Measurements from ENCODE around the gene IL17RD.

The IL17RD gene

DNA sequence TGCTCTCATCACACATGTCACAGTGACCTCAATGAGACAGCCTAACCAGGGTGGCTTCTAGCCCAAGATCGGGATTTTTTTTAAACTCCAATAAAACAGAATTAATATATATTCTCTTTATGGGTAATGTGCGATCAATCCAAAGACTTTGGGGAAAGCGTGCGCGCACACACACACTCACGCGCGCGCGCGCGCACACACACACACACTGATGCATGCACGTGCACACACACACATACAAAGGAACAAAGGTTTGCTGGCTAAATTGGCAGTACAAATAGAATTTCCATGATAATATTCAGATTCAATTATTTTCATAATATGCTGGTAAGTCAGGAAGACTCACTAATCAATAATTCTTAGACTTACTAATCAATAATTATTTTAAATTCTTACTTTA lies 19.3 kb downstream of the IL17RD start:
- Histone ChIP-seq H3K27ac (ENCODE audit: low read depth, low read length) (no peak overlapping the region), H3K36me3 (ENCODE audit: insufficient read depth, low read length) (no peaks in the 10 kb centered on the region), H3K79me2 (ENCODE audit: control insufficient read depth, insufficient read depth, low read length, unreplicated experiment) (no peaks in the 10 kb centered on the region), H2AFZ (ENCODE audit: low read length, unreplicated experiment) (no peak overlapping the region), H3K27me3 (ENCODE audit: insufficient read depth, low read length) (0 out of 2 replicates have a peak, but pooled peaks cover 3% of the 10 kb centered on the region), H3K4me3 (ENCODE audit: low read depth, low read length) (no peak overlapping the region), H3K4me1 (ENCODE audit: control insufficient read depth, insufficient read depth, low read length, unreplicated experiment) (peaks cover 8% of the 10 kb centered on the region)

- Histone ChIP-seq H3K36me3 (ENCODE audit: insufficient read depth, low read length) (no peaks in the 10 kb centered on the region), H3K79me2 (ENCODE audit: control insufficient read depth, insufficient read depth, low read length, unreplicated experiment) (no peaks in the 10 kb centered on the region), H3K4me1 (ENCODE audit: control insufficient read depth, insufficient read depth, low read length, unreplicated experiment) (no peaks in the 10 kb centered on the region), H2AFZ (ENCODE audit: low read length, unreplicated experiment) (no peak overlapping the region), H3K27me3 (ENCODE audit: insufficient read depth, low read length) (0 out of 2 replicates have a peak, but pooled peaks cover 3% of the 10 kb centered on the region), H3K27ac (ENCODE audit: low read depth, low read length) (no peak overlapping the region), H3K4me3 (ENCODE audit: low read depth, low read length) (no peak overlapping the region)
These were observed 20.2 kb downstream of the IL17RD start for GRCh38 chr3:57144952-57145351.

GRCh38 chr3:57143886-57144459 lies 21.2 kb downstream of the IL17RD start:
- Histone ChIP-seq H3K27me3 (ENCODE audit: insufficient read depth, low read length) (0 out of 2 replicates have a peak, but pooled peaks cover 3% of the 10 kb centered on the region), H3K79me2 (ENCODE audit: control insufficient read depth, insufficient read depth, low read length, unreplicated experiment) (no peaks in the 10 kb centered on the region), H3K4me1 (ENCODE audit: control insufficient read depth, insufficient read depth, low read length, unreplicated experiment) (no peaks in the 10 kb centered on the region), H3K27ac (ENCODE audit: low read depth, low read length) (no peak overlapping the region), H3K36me3 (ENCODE audit: insufficient read depth, low read length) (no peaks in the 10 kb centered on the region), H2AFZ (ENCODE audit: low read length, unreplicated experiment) (no peak overlapping the region), H3K4me3 (ENCODE audit: low read depth, low read length) (no peak overlapping the region)

DNA sequence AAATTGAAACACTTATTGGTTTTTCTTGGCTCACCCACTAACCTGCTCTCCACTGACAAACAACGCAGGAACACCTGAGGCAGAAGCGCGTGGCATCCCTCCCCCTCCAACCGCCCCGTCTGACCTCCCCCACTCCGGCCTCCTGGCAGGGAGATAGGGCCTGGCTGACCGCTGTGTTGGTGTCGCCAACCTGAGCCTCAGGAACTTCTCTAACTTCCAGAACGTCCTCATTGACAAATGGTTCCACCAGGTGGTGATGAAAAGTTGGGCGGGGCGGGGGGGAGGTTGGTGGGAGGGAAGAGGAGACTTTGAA lies 22.8 kb downstream of the IL17RD start:
- Histone ChIP-seq H3K27me3 (ENCODE audit: insufficient read depth, low read length) (0 out of 2 replicates have a peak, but pooled peaks cover 3% of the 10 kb centered on the region), H2AFZ (ENCODE audit: low read length, unreplicated experiment) (no peak overlapping the region), H3K4me1 (ENCODE audit: control insufficient read depth, insufficient read depth, low read length, unreplicated experiment) (no peaks in the 10 kb centered on the region), H3K36me3 (ENCODE audit: insufficient read depth, low read length) (no peaks in the 10 kb centered on the region), H3K4me3 (ENCODE audit: low read depth, low read length) (no peak overlapping the region), H3K79me2 (ENCODE audit: control insufficient read depth, insufficient read depth, low read length, unreplicated experiment) (no peaks in the 10 kb centered on the region), H3K27ac (ENCODE audit: low read depth, low read length) (no peak overlapping the region)

DNA sequence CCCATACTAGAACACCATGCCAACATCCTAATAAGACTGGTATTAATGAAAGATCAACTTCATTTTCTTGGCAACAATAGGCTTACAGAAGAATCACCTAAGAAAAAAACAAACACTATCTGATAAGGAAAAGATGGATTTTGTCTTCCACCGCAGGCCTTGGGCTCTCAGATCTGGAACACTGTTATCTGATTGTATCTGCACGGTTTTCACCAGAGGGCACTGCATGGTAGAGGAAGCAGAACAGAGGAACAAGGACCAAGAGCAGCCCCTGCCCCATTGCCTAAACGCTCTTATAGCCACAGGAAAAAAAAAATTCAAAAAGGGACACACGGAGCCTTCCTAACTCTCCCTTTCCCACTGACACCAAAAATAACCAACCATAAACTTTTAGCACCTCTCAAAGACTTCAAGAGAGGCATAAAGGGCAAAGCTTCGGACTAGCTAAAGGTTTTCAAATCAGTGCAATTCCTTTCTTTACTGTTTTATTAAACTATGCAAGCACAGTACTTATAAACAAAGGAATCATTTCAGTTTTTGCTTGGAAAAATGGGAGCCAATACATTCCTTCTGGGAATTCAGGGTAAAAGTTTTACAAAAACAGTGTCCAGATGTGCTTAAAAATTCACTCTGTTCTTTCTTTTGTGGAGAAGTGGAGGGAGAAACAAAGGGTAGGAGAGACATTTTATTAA lies 23.3 kb downstream of the IL17RD start:
- no peak overlapping the region for H3K27ac ChIP-seq (ENCODE audit: low read depth, low read length)
- no peaks in the 10 kb centered on the region for H3K36me3 ChIP-seq (ENCODE audit: insufficient read depth, low read length)
- H3K27me3 ChIP-seq (ENCODE audit: insufficient read depth, low read length), result 0 out of 2 replicates have a peak, but pooled peaks cover 3% of the 10 kb centered on the region
- no peaks in the 10 kb centered on the region for H3K79me2 ChIP-seq (ENCODE audit: control insufficient read depth, insufficient read depth, low read length, unreplicated experiment)
- H3K4me3 ChIP-seq (ENCODE audit: low read depth, low read length), result no peak overlapping the region
- H2AFZ ChIP-seq (ENCODE audit: low read length, unreplicated experiment), result no peak overlapping the region
- peaks cover 3% of the 10 kb centered on the region for H3K4me1 ChIP-seq (ENCODE audit: control insufficient read depth, insufficient read depth, low read length, unreplicated experiment)

DNA sequence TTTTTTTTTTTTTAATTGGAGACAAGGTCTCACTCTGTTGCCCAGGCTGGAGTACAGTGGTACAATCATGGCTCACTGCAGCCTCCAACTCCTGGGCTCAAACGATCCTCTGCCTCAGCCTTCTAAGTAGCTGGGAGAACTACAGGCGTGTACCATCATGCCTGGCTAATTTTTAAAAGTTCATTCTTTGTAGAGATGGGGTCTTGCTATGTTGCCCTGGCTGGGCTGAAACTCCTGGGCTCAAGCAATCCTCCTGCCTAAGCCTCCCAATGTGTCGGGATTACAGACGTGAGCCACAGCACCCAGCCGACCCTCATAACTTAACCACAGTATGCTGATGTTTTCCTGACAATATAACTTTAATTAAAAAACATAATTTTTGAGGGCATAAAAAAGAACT lies 24.3 kb downstream of the IL17RD start:
- Histone ChIP-seq H3K79me2 (ENCODE audit: control insufficient read depth, insufficient read depth, low read length, unreplicated experiment) (no peaks in the 10 kb centered on the region), H3K27ac (ENCODE audit: low read depth, low read length) (no peak overlapping the region), H2AFZ (ENCODE audit: low read length, unreplicated experiment) (no peak overlapping the region), H3K36me3 (ENCODE audit: insufficient read depth, low read length) (no peaks in the 10 kb centered on the region), H3K27me3 (ENCODE audit: insufficient read depth, low read length) (0 out of 2 replicates have a peak, but pooled peaks cover 3% of the 10 kb centered on the region), H3K4me3 (ENCODE audit: low read depth, low read length) (no peak overlapping the region), H3K4me1 (ENCODE audit: control insufficient read depth, insufficient read depth, low read length, unreplicated experiment) (peaks cover 6% of the 10 kb centered on the region)

GRCh38 chr3:57135964-57136719 lies 29.0 kb downstream of the IL17RD start:
- Histone ChIP-seq H3K27me3 (ENCODE audit: insufficient read depth, low read length) (no peaks in the 10 kb centered on the region), H3K4me1 (ENCODE audit: control insufficient read depth, insufficient read depth, low read length, unreplicated experiment) (peaks cover 6% of the 10 kb centered on the region), H3K27ac (ENCODE audit: low read depth, low read length) (no peak overlapping the region), H3K36me3 (ENCODE audit: insufficient read depth, low read length) (no peaks in the 10 kb centered on the region), H3K79me2 (ENCODE audit: control insufficient read depth, insufficient read depth, low read length, unreplicated experiment) (no peaks in the 10 kb centered on the region), H2AFZ (ENCODE audit: low read length, unreplicated experiment) (no peak overlapping the region), H3K4me3 (ENCODE audit: low read depth, low read length) (no peak overlapping the region)

- Histone ChIP-seq H3K4me1 (ENCODE audit: control insufficient read depth, insufficient read depth, low read length, unreplicated experiment) (peaks cover 6% of the 10 kb centered on the region), H3K27me3 (ENCODE audit: insufficient read depth, low read length) (peaks cover 6% of the 10 kb centered on the region; the same call in 1 of the 2 replicates), H3K36me3 (ENCODE audit: insufficient read depth, low read length) (no peaks in the 10 kb centered on the region), H2AFZ (ENCODE audit: low read length, unreplicated experiment) (no peak overlapping the region), H3K4me3 (ENCODE audit: low read depth, low read length) (no peak overlapping the region), H3K79me2 (ENCODE audit: control insufficient read depth, insufficient read depth, low read length, unreplicated experiment) (no peaks in the 10 kb centered on the region), H3K27ac (ENCODE audit: low read depth, low read length) (no peak overlapping the region)
These were observed 32.0 kb downstream of the IL17RD start for GRCh38 chr3:57133157-57133556.

GRCh38 chr3:57132674-57133073 lies 32.5 kb downstream of the IL17RD start:
- no peak overlapping the region for H2AFZ ChIP-seq (ENCODE audit: low read length, unreplicated experiment)
- H3K27me3 ChIP-seq (ENCODE audit: insufficient read depth, low read length), result peaks cover 6% of the 10 kb centered on the region; the same call in 1 of the 2 replicates
- no peak overlapping the region for H3K4me3 ChIP-seq (ENCODE audit: low read depth, low read length)
- peaks cover 10% of the 10 kb centered on the region for H3K4me1 ChIP-seq (ENCODE audit: control insufficient read depth, insufficient read depth, low read length, unreplicated experiment)
- H3K27ac ChIP-seq (ENCODE audit: low read depth, low read length), result no peak overlapping the region
- H3K36me3 ChIP-seq (ENCODE audit: insufficient read depth, low read length), result no peaks in the 10 kb centered on the region
- no peaks in the 10 kb centered on the region for H3K79me2 ChIP-seq (ENCODE audit: control insufficient read depth, insufficient read depth, low read length, unreplicated experiment)

- Histone ChIP-seq H3K4me1 (ENCODE audit: control insufficient read depth, insufficient read depth, low read length, unreplicated experiment) (peaks cover 6% of the 10 kb centered on the region), H3K27me3 (ENCODE audit: insufficient read depth, low read length) (peaks cover 6% of the 10 kb centered on the region; the same call in 1 of the 2 replicates), H3K79me2 (ENCODE audit: control insufficient read depth, insufficient read depth, low read length, unreplicated experiment) (no peaks in the 10 kb centered on the region), H3K27ac (ENCODE audit: low read depth, low read length) (no peak overlapping the region), H2AFZ (ENCODE audit: low read length, unreplicated experiment) (no peak overlapping the region), H3K36me3 (ENCODE audit: insufficient read depth, low read length) (no peaks in the 10 kb centered on the region), H3K4me3 (ENCODE audit: low read depth, low read length) (no peak overlapping the region)
These were observed 34.0 kb downstream of the IL17RD start for GRCh38 chr3:57131210-57131588.

All from ACC112 (cell line).